MCF 10A (cell line): Measurements from ENCODE around the gene CYP3A5. TPM values are rescaled to one million over a fixed set of nuclear protein-coding genes. Genes with fewer than 3 reads are reported as not detected.
"Not testable (repeated sequence)": the region's sequence is repeated elsewhere in the genome, so short reads cannot be mapped to it uniquely, and the experiment has no call there.

Experiments
- BruUV-seq: library from RNA; stranded (reverse); fragments of 400-500 nt; replicated peaks from 2 replicates; lab custom pipeline; 2021; lab: Mats Ljungman, UMichigan
- CTCF ChIA-PET: fragments of 300-600 bp; sonication (Branson Sonifier 250); formaldehyde crosslinking; extraction: SDS; loops from one replicate; lab custom pipeline; 2021; ENCODE audit warnings: antibody characterized with exemption, inconsistent platforms; lab: Yijun Ruan, JAX
- POLR2A ChIA-PET: fragments of 300-600, 350-650 bp; sonication (Branson Sonifier 250); formaldehyde crosslinking; extraction: SDS; loops from one replicate; lab custom pipeline; 2020; ENCODE audit warnings: antibody characterized with exemption, inconsistent platforms; lab: Yijun Ruan, JAX
- DNase-seq: peaks from one replicate; pipeline ENCODE4 v3.0.0-alpha.2; 2018; ENCODE audit not compliant: unreplicated experiment
- H3K27ac Mint-ChIP-seq: one replicate; pipeline ENCODE4 v1.8.0; 2022; ENCODE audit warnings: mild to moderate bottlenecking, low read depth, mixed read lengths; ENCODE audit not compliant: unreplicated experiment
- H3K27me3 Mint-ChIP-seq: one replicate; pipeline ENCODE4 v1.8.0; 2022; ENCODE audit warnings: mixed read lengths; ENCODE audit not compliant: insufficient read depth, unreplicated experiment
- H3K36me3 Mint-ChIP-seq: one replicate; pipeline ENCODE4 v1.8.0; 2022; ENCODE audit warnings: mild to moderate bottlenecking, moderate library complexity, mixed read lengths; ENCODE audit not compliant: insufficient read depth, unreplicated experiment
- H3K4me1 Mint-ChIP-seq: one replicate; pipeline ENCODE4 v1.8.0; 2022; ENCODE audit warnings: mixed read lengths; ENCODE audit not compliant: insufficient read depth, unreplicated experiment
- H3K4me3 Mint-ChIP-seq: one replicate; pipeline ENCODE4 v1.8.0; 2022; ENCODE audit warnings: mild to moderate bottlenecking, moderate library complexity, mixed read lengths; ENCODE audit not compliant: unreplicated experiment
- H3K9me3 Mint-ChIP-seq: one replicate; pipeline ENCODE4 v1.8.0; 2022; ENCODE audit warnings: mixed read lengths; ENCODE audit not compliant: unreplicated experiment
- CTCF ChIP-seq: fragments of 200-600 bp; IDR thresholded peaks from one replicate; pipeline ENCODE4 v1.8.0; 2022; ENCODE audit warnings: antibody characterized with exemption, mild to moderate bottlenecking; ENCODE audit not compliant: unreplicated experiment
- intact Hi-C: fragments of 100-400 bp; cut with micrococcal nuclease; formaldehyde crosslinking; loops from 2 replicates; pipeline ENCODE4 v1.14.1; 2022
- total RNA-seq: library from RNA; stranded (reverse); gene quantifications from 2 replicates; pipeline ENCODE4 v1.2.3, GENCODE V29; 2022

Gene CYP3A5
- total RNA-seq, 1 experiment from 2014 or later, result 0.58 TPM

GRCh38 chr7:99668541-99668940 lies 11.3 kb downstream of the CYP3A5 start:
- CTCF ChIA-PET, result no interaction called here
- no peak for DNase-seq
- no TSS peak for BruUV-seq
- Mint-ChIP-seq H3K4me1 (peaks cover 1% of the 10 kb centered on the region), H3K4me3 (no peak overlapping the region), H3K27ac (no peak overlapping the region), H3K27me3 (no peaks in the 10 kb centered on the region), H3K9me3 (no peaks in the 10 kb centered on the region), H3K36me3 (peaks cover 9% of the 10 kb centered on the region)
- POLR2A ChIA-PET, result no interaction called here
- intact Hi-C loops, result no loop called here
- TF ChIP-seq CTCF, result no peak

GRCh38 chr7:99667179-99667578 lies 12.6 kb downstream of the CYP3A5 start:
- H3K4me3 Mint-ChIP-seq, result no peak overlapping the region
- POLR2A ChIA-PET, result interaction anchor here (0.7 kb wide), 1 partner anchor 250 kb away, joined by 3 read pairs; no protein-coding TSS in a partner anchor
- no peaks in the 10 kb centered on the region for H3K4me1 Mint-ChIP-seq
- no peak for DNase-seq
- CTCF ChIA-PET, result no interaction called here
- H3K9me3 Mint-ChIP-seq, result no peaks in the 10 kb centered on the region
- no peak for TF ChIP-seq CTCF
- H3K36me3 Mint-ChIP-seq, result peaks cover 12% of the 10 kb centered on the region
- no peak overlapping the region for H3K27ac Mint-ChIP-seq
- no TSS peak for BruUV-seq
- no peaks in the 10 kb centered on the region for H3K27me3 Mint-ChIP-seq
- intact Hi-C loops, result no loop called here

GRCh38 chr7:99666013-99666395 lies 13.8 kb downstream of the CYP3A5 start:
- no peak for DNase-seq
- Mint-ChIP-seq H3K4me1 (no peaks in the 10 kb centered on the region), H3K27me3 (no peaks in the 10 kb centered on the region), H3K4me3 (no peak overlapping the region), H3K36me3 (peaks cover 12% of the 10 kb centered on the region), H3K27ac (no peak overlapping the region), H3K9me3 (no peaks in the 10 kb centered on the region)
- intact Hi-C loops, result no loop called here
- no TSS peak for BruUV-seq
- CTCF ChIA-PET, result no interaction called here
- TF ChIP-seq CTCF, result no peak
- POLR2A ChIA-PET, result no interaction called here

GRCh38 chr7:99665312-99666012 lies 14.3 kb downstream of the CYP3A5 start:
- Mint-ChIP-seq H3K27me3 (no peaks in the 10 kb centered on the region), H3K9me3 (no peaks in the 10 kb centered on the region), H3K4me3 (no peak overlapping the region), H3K4me1 (no peaks in the 10 kb centered on the region), H3K27ac (no peak overlapping the region), H3K36me3 (peaks cover 12% of the 10 kb centered on the region)
- ChIA-PET CTCF (no interaction called here), POLR2A (no interaction called here)
- TF ChIP-seq CTCF, result no peak
- no TSS peak for BruUV-seq
- intact Hi-C loops, result no loop called here
- no peak for DNase-seq

GRCh38 chr7:99657879-99658278 lies 21.9 kb downstream of the CYP3A5 start:
- intact Hi-C loops, BruUV-seq, H3K27ac Mint-ChIP-seq, H3K27me3 Mint-ChIP-seq, H3K4me3 Mint-ChIP-seq, CTCF ChIA-PET, DNase-seq, H3K4me1 Mint-ChIP-seq, POLR2A ChIA-PET, H3K36me3 Mint-ChIP-seq, H3K9me3 Mint-ChIP-seq: not testable (repeated sequence)

GRCh38 chr7:99654626-99655025 lies 25.2 kb downstream of the CYP3A5 start:
- POLR2A ChIA-PET, BruUV-seq, CTCF ChIA-PET, H3K27me3 Mint-ChIP-seq, H3K4me1 Mint-ChIP-seq, H3K4me3 Mint-ChIP-seq, DNase-seq, H3K9me3 Mint-ChIP-seq, H3K36me3 Mint-ChIP-seq, H3K27ac Mint-ChIP-seq, intact Hi-C loops: not testable (repeated sequence)
